MM.1S (cell line): Measurements from ENCODE around the gene EIF4G1.

Experiments used
- DNase-seq: peaks from one replicate; pipeline ENCODE4 v3.0.0-alpha.2; 2015
- H2AFZ ChIP-seq: fragments of 300-600 bp; sonication (generic); 2 replicates; pipeline ENCODE4 v1.6.0; 2016; ENCODE audit warnings: antibody characterized with exemption, low read length
- H3F3A ChIP-seq: fragments of 300-600 bp; sonication (generic); 2 replicates; pipeline ENCODE4 v1.6.1; 2016; ENCODE audit warnings: mild to moderate bottlenecking, antibody characterized with exemption, low read length, moderate library complexity, mixed read lengths; ENCODE audit not compliant: insufficient read depth
- H3K27ac ChIP-seq: fragments of 300-600 bp; sonication (generic); 2 replicates; pipeline ENCODE4 v1.5.1; 2016; ENCODE audit warnings: mild to moderate bottlenecking, low read length
- H3K27me3 ChIP-seq: fragments of 300-600 bp; sonication (generic); replicated peaks from 2 replicates; pipeline ENCODE4 v1.6.0; 2016; ENCODE audit warnings: low read length; ENCODE audit not compliant: insufficient read depth
- H3K36me3 ChIP-seq: fragments of 300-600 bp; sonication (generic); replicated peaks from 2 replicates; pipeline ENCODE4 v1.6.1; 2016; ENCODE audit warnings: mild to moderate bottlenecking, low read length, mixed read lengths; ENCODE audit not compliant: insufficient read depth
- H3K4me1 ChIP-seq: fragments of 300-600 bp; sonication (generic); 2 replicates; pipeline ENCODE4 v1.6.1; 2016; ENCODE audit warnings: low read length, mixed read lengths
- H3K4me2 ChIP-seq: fragments of 300-600 bp; sonication (generic); 2 replicates; pipeline ENCODE4 v1.6.0; 2016; ENCODE audit warnings: low read depth, low read length
- H3K4me3 ChIP-seq: fragments of 300-600 bp; sonication (generic); 2 replicates; pipeline ENCODE4 v1.5.1; 2016; ENCODE audit warnings: low read length, mixed read lengths
- H3K79me2 ChIP-seq: fragments of 300-600 bp; sonication (generic); 2 replicates; pipeline ENCODE4 v1.6.1; 2016; ENCODE audit warnings: mixed run types, low read length, mixed read lengths
- H3K9ac ChIP-seq: fragments of 300-600 bp; sonication (generic); 2 replicates; pipeline ENCODE4 v1.6.1; 2016; ENCODE audit warnings: low read length, mixed read lengths
- H3K9me2 ChIP-seq: fragments of 300-600 bp; sonication (generic); replicated peaks from 2 replicates; pipeline ENCODE4 v1.6.1; 2016; ENCODE audit warnings: mild to moderate bottlenecking, low read length, mixed read lengths; ENCODE audit not compliant: insufficient read depth
- H3K9me3 ChIP-seq: fragments of 300-600 bp; sonication (generic); replicated peaks from 2 replicates; pipeline ENCODE4 v1.6.1; 2016; ENCODE audit warnings: mild to moderate bottlenecking, low read length, mixed read lengths; ENCODE audit not compliant: insufficient read depth
- H4K20me1 ChIP-seq: fragments of 300-600 bp; sonication (generic); 2 replicates; pipeline ENCODE4 v1.6.1; 2016; ENCODE audit warnings: mild to moderate bottlenecking, low read length, moderate library complexity, mixed read lengths; ENCODE audit not compliant: insufficient read depth
- CTCF ChIP-seq: fragments of 300-600 bp; sonication (generic); IDR thresholded peaks from 2 replicates; pipeline ENCODE4 v1.5.1; 2016; ENCODE audit warnings: antibody characterized with exemption, low read length, mixed read lengths
- EZH2 ChIP-seq: fragments of 300-600 bp; sonication (generic); optimal IDR thresholded peaks from 2 replicates; pipeline ENCODE3; 2017; ENCODE audit warnings: low read depth, mild to moderate bottlenecking, antibody characterized with exemption, low read length, mixed read lengths
- EZH2phosphoT487 ChIP-seq: fragments of 300-600 bp; sonication (generic); IDR thresholded peaks from 2 replicates; pipeline ENCODE4 v1.6.1; 2018; ENCODE audit warnings: antibody characterized with exemption, low read length

The EIF4G1 gene

GRCh38 chr3:184290331-184290730 lies 24.1 kb upstream of the EIF4G1 start:
- H3K4me1 ChIP-seq, result no peaks in the 10 kb centered on the region
- no peak overlapping the region for H3K4me2 ChIP-seq
- no peak overlapping the region for H3K9ac ChIP-seq
- H3K4me3 ChIP-seq, result no peak overlapping the region
- H3K79me2 ChIP-seq, result no peaks in the 10 kb centered on the region
- DNase-seq, result no peak
- H3K9me3 ChIP-seq, result no peaks in the 10 kb centered on the region
- H3K36me3 ChIP-seq, result no peaks in the 10 kb centered on the region
- peaks cover 45% of the 10 kb centered on the region for H3K27me3 ChIP-seq
- H4K20me1 ChIP-seq, result no peaks in the 10 kb centered on the region
- H3K27ac ChIP-seq, result no peak overlapping the region
- H3F3A ChIP-seq, result no peaks in the 10 kb centered on the region
- H2AFZ ChIP-seq, result no peak overlapping the region
- TF ChIP-seq EZH2, result no peak
- no peak for TF ChIP-seq CTCF
- TF ChIP-seq EZH2phosphoT487, result no peak
- H3K9me2 ChIP-seq, result no peaks in the 10 kb centered on the region

- Histone ChIP-seq H4K20me1 (no peaks in the 10 kb centered on the region), H3K36me3 (no peaks in the 10 kb centered on the region), H3F3A (no peaks in the 10 kb centered on the region), H3K27ac (no peak overlapping the region), H3K4me1 (no peaks in the 10 kb centered on the region), H3K4me3 (no peak overlapping the region), H3K9me2 (no peaks in the 10 kb centered on the region), H2AFZ (no peak overlapping the region), H3K79me2 (no peaks in the 10 kb centered on the region), H3K4me2 (no peak overlapping the region), H3K9me3 (no peaks in the 10 kb centered on the region), H3K27me3 (peaks cover 42% of the 10 kb centered on the region), H3K9ac (no peak overlapping the region)
- DNase-seq, result no peak
- TF ChIP-seq EZH2 (no peak), EZH2phosphoT487 (no peak), CTCF (no peak)
Measured at GRCh38 chr3:184291044-184291737, 23.2 kb upstream of the EIF4G1 start.

GRCh38 chr3:184291738-184292445 lies 22.5 kb upstream of the EIF4G1 start:
- peaks cover 35% of the 10 kb centered on the region for H3K27me3 ChIP-seq

More at GRCh38 chr3:184291738-184292445, 22.5 kb upstream of the EIF4G1 start:
- Histone ChIP-seq H2AFZ (no peak overlapping the region), H3K4me2 (no peak overlapping the region), H3F3A (no peaks in the 10 kb centered on the region), H3K4me3 (no peak overlapping the region), H3K9me2 (no peaks in the 10 kb centered on the region), H3K4me1 (no peaks in the 10 kb centered on the region), H3K27ac (no peak overlapping the region), H3K79me2 (no peaks in the 10 kb centered on the region), H3K9ac (no peak overlapping the region), H3K9me3 (no peaks in the 10 kb centered on the region), H3K36me3 (no peaks in the 10 kb centered on the region), H4K20me1 (no peaks in the 10 kb centered on the region)
- TF ChIP-seq CTCF (no peak), EZH2 (no peak)
- DNase-seq, result no peak
